Measurements from ENCODE around the gene SERAC1. TPM values are rescaled to one million over a fixed set of nuclear protein-coding genes. Genes with fewer than 3 reads are reported as not detected.

The SERAC1 gene
- total and polyA plus RNA-seq, 2 of the 4 experiments (the other 2 are of a cell fraction): 7.7 to 15.6 TPM

DNA sequence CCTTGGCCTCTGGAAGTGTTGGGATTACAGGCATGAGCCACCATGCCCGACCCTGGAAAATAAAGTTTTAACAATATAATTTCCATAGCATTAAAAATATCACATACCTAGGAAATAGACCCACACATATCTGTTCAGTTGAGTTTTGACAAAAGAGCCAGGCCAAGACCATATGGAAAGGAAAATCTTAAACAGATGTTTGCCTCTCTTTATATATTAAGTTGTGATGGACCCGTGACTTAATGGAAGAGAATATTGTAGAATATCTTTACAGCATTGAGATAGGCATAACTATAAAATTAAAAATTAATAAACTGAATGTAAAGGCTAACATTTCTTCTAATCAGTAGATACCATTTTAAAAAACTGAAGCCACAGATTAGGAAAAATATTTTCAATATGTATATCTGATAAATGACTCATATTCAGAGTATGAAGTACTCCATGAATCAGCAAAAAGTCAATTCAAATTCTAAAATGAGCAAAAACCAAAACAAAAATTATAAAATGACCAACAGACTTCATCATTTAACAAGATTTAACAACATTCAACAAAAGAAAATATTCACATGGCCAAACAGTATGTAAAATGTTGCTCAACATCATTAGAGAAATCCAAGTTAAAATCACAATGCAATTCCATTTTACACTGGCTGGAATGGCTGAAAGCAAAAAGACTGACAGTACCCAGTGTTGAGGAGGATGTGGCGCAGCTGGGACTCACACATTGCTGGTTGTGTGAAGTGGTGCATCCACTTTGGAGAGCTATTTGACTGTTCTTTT lies 43.4 kb upstream of the SERAC1 start:
- no TSS peak for BruUV-seq (replicated peaks)
- Histone ChIP-seq H3K9ac (ENCODE audit: low read depth, low read length) (no peak overlapping the region), H3K23ac (ENCODE audit: low read depth, low read length) (peak overlapping the region; percentile 91), H2BK120ac (ENCODE audit: low read depth, low read length) (peak overlapping the region; percentile 97), H4K20me1 (ENCODE audit: insufficient read depth, low read length) (no peaks in the 10 kb centered on the region), H3K27ac (ENCODE audit: insufficient read depth, low read length) (peak overlapping the region; percentile 86; the same call in 1 of the 2 replicates), H3K36me3 (ENCODE audit: control insufficient read depth, insufficient read depth, low read length) (no peaks in the 10 kb centered on the region), H2BK20ac (ENCODE audit: low read depth, low read length) (peak overlapping the region; percentile 95), H2AK9ac (replicated peaks; ENCODE audit: low read depth, low read length, poor library complexity) (peak overlapping the region; percentile 60), H3K4me2 (ENCODE audit: low read depth, low read length) (no peak overlapping the region), H3K14ac (replicated peaks; ENCODE audit: low read depth, low read length) (peak overlapping the region; percentile 86), H3K9me3 (ENCODE audit: control insufficient read depth, insufficient read depth, low read length) (no peaks in the 10 kb centered on the region), H3K4me3 (ENCODE audit: insufficient read depth, low read depth, low read length) (no peak overlapping the region), H2BK15ac (ENCODE audit: low read depth, low read length) (peak overlapping the region; percentile 50), H2AFZ (replicated peaks; ENCODE audit: low read length, poor library complexity) (peak overlapping the region; percentile 82), H3K4me1 (ENCODE audit: control insufficient read depth, insufficient read depth, low read length) (peaks cover 3% of the 10 kb centered on the region; the same call in 1 of the 2 replicates), H4K5ac (ENCODE audit: low read depth, low read length) (no peak overlapping the region; the same call in 1 of the 2 replicates), H3K79me1 (ENCODE audit: low read depth in 1 of 2, low read length in 2 of 2) (no peaks in the 10 kb centered on the region), H2BK5ac (ENCODE audit: low read depth, low read length, poor library complexity, severe bottlenecking) (peak overlapping the region; percentile 91), H3K27me3 (ENCODE audit: control insufficient read depth, insufficient read depth, low read length) (no peaks in the 10 kb centered on the region), H3K9me1 (ENCODE audit: insufficient read depth, low read length) (0 out of 2 replicates have a peak, but pooled peaks cover 4% of the 10 kb centered on the region), H3K4ac (ENCODE audit: low read depth, low read length) (peak overlapping the region; percentile 93), H3K56ac (ENCODE audit: extremely low read depth, insufficient read depth, low read length) (0 out of 2 replicates have a peak overlapping the region, but pooled peaks have one; percentile 29), H3K18ac (ENCODE audit: low read depth, low read length) (peak overlapping the region; percentile 55), H4K91ac (ENCODE audit: insufficient read depth, low read depth, low read length) (peak overlapping the region; percentile 91), H2AK5ac (ENCODE audit: low read depth, low read length) (peak overlapping the region; percentile 86; the same call in 1 of the 2 replicates), H4K8ac (ENCODE audit: low read depth in 2 of 2, low read length in 2 of 2) (peak overlapping the region; percentile 13 to 91)
- intact Hi-C loops (cut with micrococcal nuclease) (no loop called here), in situ Hi-C loops (cut with MboI; ENCODE audit: low sequenced_read_pairs) (loop anchor here (10.0 to 25.0 kb wide), 3 partner anchors 483 to 901 kb away; no protein-coding TSS in a partner anchor), dilution Hi-C loops (cut with HindIII; ENCODE audit: low sequenced_read_pairs, unreplicated experiment) (no loop called here)
- ChIA-PET CTCF (interaction anchor here (0.7 to 1.0 kb wide), 2 partner anchors 310 to 480 kb away, joined by 4 to 5 read pairs; no protein-coding TSS in a partner anchor), POLR2A (ENCODE audit: unreplicated experiment) (no interaction called here)
- no peak for TF ChIP-seq MXI1 (IDR thresholded peaks at IDR 0.05; ENCODE audit: borderline replicate concordance, low read depth, low read length)
- no peak for TF ChIP-seq SMC3 (IDR thresholded peaks at IDR 0.05; ENCODE audit: low read depth, low read length)
- TF ChIP-seq RFX5 (IDR thresholded peaks at IDR 0.05; ENCODE audit: low read depth, low read length): no peak
- no peak for TF ChIP-seq MAZ (IDR thresholded peaks at IDR 0.05; ENCODE audit: borderline replicate concordance, low read depth, low read length)
- TF ChIP-seq, protein P1, sequence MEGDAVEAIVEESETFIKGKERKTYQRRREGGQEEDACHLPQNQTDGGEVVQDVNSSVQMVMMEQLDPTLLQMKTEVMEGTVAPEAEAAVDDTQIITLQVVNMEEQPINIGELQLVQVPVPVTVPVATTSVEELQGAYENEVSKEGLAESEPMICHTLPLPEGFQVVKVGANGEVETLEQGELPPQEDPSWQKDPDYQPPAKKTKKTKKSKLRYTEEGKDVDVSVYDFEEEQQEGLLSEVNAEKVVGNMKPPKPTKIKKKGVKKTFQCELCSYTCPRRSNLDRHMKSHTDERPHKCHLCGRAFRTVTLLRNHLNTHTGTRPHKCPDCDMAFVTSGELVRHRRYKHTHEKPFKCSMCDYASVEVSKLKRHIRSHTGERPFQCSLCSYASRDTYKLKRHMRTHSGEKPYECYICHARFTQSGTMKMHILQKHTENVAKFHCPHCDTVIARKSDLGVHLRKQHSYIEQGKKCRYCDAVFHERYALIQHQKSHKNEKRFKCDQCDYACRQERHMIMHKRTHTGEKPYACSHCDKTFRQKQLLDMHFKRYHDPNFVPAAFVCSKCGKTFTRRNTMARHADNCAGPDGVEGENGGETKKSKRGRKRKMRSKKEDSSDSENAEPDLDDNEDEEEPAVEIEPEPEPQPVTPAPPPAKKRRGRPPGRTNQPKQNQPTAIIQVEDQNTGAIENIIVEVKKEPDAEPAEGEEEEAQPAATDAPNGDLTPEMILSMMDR (conservative IDR thresholded peaks at IDR 0.05; ENCODE audit: low read depth, low read length): no peak
- peak; percentile 61 for TF ChIP-seq CEBPB (IDR thresholded peaks at IDR 0.05; ENCODE audit: low read depth, low read length)
- TF ChIP-seq NFE2L2 (IDR thresholded peaks at IDR 0.05; ENCODE audit: low read depth, low read length): peak; percentile 84
- peak; percentile 85 for TF ChIP-seq MAFK (IDR thresholded peaks at IDR 0.05; ENCODE audit: low read depth, low read length)
- TF ChIP-seq RAD21 (IDR thresholded peaks at IDR 0.05; ENCODE audit: low read length): no peak
- no peak for TF ChIP-seq RCOR1 (IDR thresholded peaks at IDR 0.05; ENCODE audit: insufficient replicate concordance, low read length)
- TF ChIP-seq POLR2A (IDR thresholded peaks at IDR 0.05; ENCODE audit: low read depth, low read length): no peak
- TF ChIP-seq FOS (IDR thresholded peaks at IDR 0.05; ENCODE audit: low read depth, low read length): no peak
- no peak for TF ChIP-seq BHLHE40 (IDR thresholded peaks at IDR 0.05; ENCODE audit: low read depth, low read length)
- TF ChIP-seq CHD1 (IDR thresholded peaks at IDR 0.05; ENCODE audit: low read depth, low read length): no peak
- TF ChIP-seq, protein P2, sequence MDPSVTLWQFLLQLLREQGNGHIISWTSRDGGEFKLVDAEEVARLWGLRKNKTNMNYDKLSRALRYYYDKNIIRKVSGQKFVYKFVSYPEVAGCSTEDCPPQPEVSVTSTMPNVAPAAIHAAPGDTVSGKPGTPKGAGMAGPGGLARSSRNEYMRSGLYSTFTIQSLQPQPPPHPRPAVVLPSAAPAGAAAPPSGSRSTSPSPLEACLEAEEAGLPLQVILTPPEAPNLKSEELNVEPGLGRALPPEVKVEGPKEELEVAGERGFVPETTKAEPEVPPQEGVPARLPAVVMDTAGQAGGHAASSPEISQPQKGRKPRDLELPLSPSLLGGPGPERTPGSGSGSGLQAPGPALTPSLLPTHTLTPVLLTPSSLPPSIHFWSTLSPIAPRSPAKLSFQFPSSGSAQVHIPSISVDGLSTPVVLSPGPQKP (IDR thresholded peaks at IDR 0.05; ENCODE audit: borderline replicate concordance, low read depth, low read length): no peak
- DNase-seq: peak; percentile 49
- peak; percentile 22 for ATAC-seq (ENCODE audit: low read depth)
- WGBS, 2 experiments (ENCODE audit: extremely low coverage in 2 of 2, insufficient read length in 1 of 2): no CpG with 5 or more reads among the region's 3 CpGs

Data from IMR-90 (cell line).